HEK293 (cell line): ENCODE data around the gene RNF121.
A peak's percentile ranks its signal among the peaks of the same experiment; 100 is the strongest.

Experiments used
- BCL11B ChIP-seq: fragments of 450-650 bp; formaldehyde crosslinking; IDR thresholded peaks from 2 replicates; pipeline ENCODE4 v1.5.1; 2016; ENCODE audit warnings: low read depth, missing biosample characterization, missing genetic modification characterization
- CTCF ChIP-seq: fragments of 450-650 bp; formaldehyde crosslinking; IDR thresholded peaks from 2 replicates; pipeline ENCODE4 v1.5.1; 2016; ENCODE audit warnings: missing biosample characterization, missing genetic modification characterization
- GLI2 ChIP-seq: fragments of 450-650 bp; formaldehyde crosslinking; IDR thresholded peaks from 2 replicates; pipeline ENCODE4; 2017; ENCODE audit warnings: missing biosample characterization, missing genetic modification characterization, low read depth, borderline replicate concordance
- GLI4 ChIP-seq: fragments of 450-650 bp; formaldehyde crosslinking; IDR thresholded peaks from 2 replicates; pipeline ENCODE4 v1.5.1; 2016; ENCODE audit warnings: missing biosample characterization, missing genetic modification characterization
- HOXD13 ChIP-seq: sonication (generic); formaldehyde crosslinking; IDR thresholded peaks from 2 replicates; pipeline ENCODE4 v1.8.0; 2022; ENCODE audit warnings: missing genetic modification reagents, borderline replicate concordance
- PRDM1 ChIP-seq: fragments of 450-650 bp; formaldehyde crosslinking; IDR thresholded peaks from 2 replicates; pipeline ENCODE4; 2016; ENCODE audit warnings: missing biosample characterization, missing genetic modification characterization
- REPIN1 ChIP-seq: fragments of 450-650 bp; formaldehyde crosslinking; IDR thresholded peaks from 2 replicates; pipeline ENCODE4 v1.5.1; 2017; ENCODE audit warnings: missing biosample characterization, missing genetic modification characterization, low read depth
- SP7 ChIP-seq: fragments of 450-650 bp; formaldehyde crosslinking; IDR thresholded peaks from 2 replicates; pipeline ENCODE4 v1.5.1; 2016; ENCODE audit warnings: missing biosample characterization, missing genetic modification characterization
- ZBTB1 ChIP-seq: fragments of 450-650 bp; formaldehyde crosslinking; IDR thresholded peaks from 2 replicates; pipeline ENCODE4 v1.5.1; 2016; ENCODE audit warnings: missing biosample characterization, missing genetic modification characterization
- ZBTB21 ChIP-seq: fragments of 450-650 bp; formaldehyde crosslinking; IDR thresholded peaks from 2 replicates; pipeline ENCODE4 v1.5.1; 2017; ENCODE audit warnings: missing biosample characterization, missing genetic modification characterization
- ZEB2 ChIP-seq: fragments of 450-650 bp; formaldehyde crosslinking; IDR thresholded peaks from 2 replicates; pipeline ENCODE4 v1.5.1; 2016; ENCODE audit warnings: missing biosample characterization, missing genetic modification characterization
- ZFHX2 ChIP-seq: fragments of 450-650 bp; formaldehyde crosslinking; conservative IDR thresholded peaks from 2 replicates; pipeline ENCODE4 v1.5.1; 2016; ENCODE audit warnings: missing biosample characterization, missing genetic modification characterization
- ZNF174 ChIP-seq: fragments of 450-650 bp; formaldehyde crosslinking; IDR thresholded peaks from 2 replicates; pipeline ENCODE4 v1.5.0; 2017; ENCODE audit warnings: missing biosample characterization, mild to moderate bottlenecking, missing genetic modification characterization
- ZNF202 ChIP-seq: fragments of 450-650 bp; formaldehyde crosslinking; IDR thresholded peaks from 2 replicates; pipeline ENCODE4 v1.5.1; 2016; ENCODE audit warnings: missing biosample characterization, missing genetic modification characterization, borderline replicate concordance
- ZNF23 ChIP-seq: fragments of 450-650 bp; formaldehyde crosslinking; IDR thresholded peaks from 2 replicates; pipeline ENCODE4 v1.5.1; 2016; ENCODE audit warnings: missing biosample characterization, missing genetic modification characterization, borderline replicate concordance
- ZNF501 ChIP-seq: fragments of 450-650 bp; formaldehyde crosslinking; IDR thresholded peaks from 2 replicates; pipeline ENCODE4 v1.5.1; 2016; ENCODE audit warnings: missing biosample characterization, missing genetic modification characterization
- ZNF560 ChIP-seq: fragments of 450-650 bp; formaldehyde crosslinking; IDR thresholded peaks from 2 replicates; pipeline ENCODE4 v1.5.1; 2017; ENCODE audit warnings: missing biosample characterization, missing genetic modification characterization, borderline replicate concordance
- ZNF658 ChIP-seq: fragments of 450-650 bp; formaldehyde crosslinking; IDR thresholded peaks from 2 replicates; pipeline ENCODE4; 2016; ENCODE audit warnings: missing biosample characterization, missing genetic modification characterization
- ZNF701 ChIP-seq: fragments of 450-650 bp; formaldehyde crosslinking; IDR thresholded peaks from 2 replicates; pipeline ENCODE4 v1.5.1; 2016; ENCODE audit warnings: missing biosample characterization, missing genetic modification characterization
- ZNF791 ChIP-seq: fragments of 450-650 bp; formaldehyde crosslinking; IDR thresholded peaks from 2 replicates; pipeline ENCODE4 v1.5.1; 2016; ENCODE audit warnings: missing biosample characterization, missing genetic modification characterization
- ZNF792 ChIP-seq: fragments of 450-650 bp; formaldehyde crosslinking; IDR thresholded peaks from 2 replicates; pipeline ENCODE4 v1.5.1; 2016; ENCODE audit warnings: missing biosample characterization, missing genetic modification characterization
- ZXDB ChIP-seq: fragments of 450-650 bp; formaldehyde crosslinking; IDR thresholded peaks from 2 replicates; pipeline ENCODE4 v1.5.1; 2016; ENCODE audit warnings: missing biosample characterization, missing genetic modification characterization
- TF ChIP-seq, protein P1 (sequence below): fragments of 450-650 bp; formaldehyde crosslinking; IDR thresholded peaks from 2 replicates; pipeline ENCODE4 v1.5.1; 2016; ENCODE audit warnings: missing biosample characterization, missing genetic modification characterization
- TF ChIP-seq, protein P2 (sequence below): fragments of 450-650 bp; formaldehyde crosslinking; IDR thresholded peaks from 2 replicates; pipeline ENCODE4 v1.5.1; 2017; ENCODE audit warnings: missing biosample characterization, missing genetic modification characterization
- TF ChIP-seq, protein P3 (sequence below): fragments of 450-650 bp; formaldehyde crosslinking; conservative IDR thresholded peaks from 2 replicates; pipeline ENCODE4 v1.5.1; 2016; ENCODE audit warnings: low read depth, missing biosample characterization, missing genetic modification characterization
- TF ChIP-seq, protein P4 (sequence below): fragments of 450-650 bp; formaldehyde crosslinking; IDR thresholded peaks from 2 replicates; pipeline ENCODE4 v1.5.1; 2016; ENCODE audit warnings: missing biosample characterization, missing genetic modification characterization
- TF ChIP-seq, protein P5 (sequence below): fragments of 450-650 bp; formaldehyde crosslinking; IDR thresholded peaks from 2 replicates; pipeline ENCODE4 v1.5.1; 2017; ENCODE audit warnings: missing biosample characterization, missing genetic modification characterization

Gene RNF121

DNA sequence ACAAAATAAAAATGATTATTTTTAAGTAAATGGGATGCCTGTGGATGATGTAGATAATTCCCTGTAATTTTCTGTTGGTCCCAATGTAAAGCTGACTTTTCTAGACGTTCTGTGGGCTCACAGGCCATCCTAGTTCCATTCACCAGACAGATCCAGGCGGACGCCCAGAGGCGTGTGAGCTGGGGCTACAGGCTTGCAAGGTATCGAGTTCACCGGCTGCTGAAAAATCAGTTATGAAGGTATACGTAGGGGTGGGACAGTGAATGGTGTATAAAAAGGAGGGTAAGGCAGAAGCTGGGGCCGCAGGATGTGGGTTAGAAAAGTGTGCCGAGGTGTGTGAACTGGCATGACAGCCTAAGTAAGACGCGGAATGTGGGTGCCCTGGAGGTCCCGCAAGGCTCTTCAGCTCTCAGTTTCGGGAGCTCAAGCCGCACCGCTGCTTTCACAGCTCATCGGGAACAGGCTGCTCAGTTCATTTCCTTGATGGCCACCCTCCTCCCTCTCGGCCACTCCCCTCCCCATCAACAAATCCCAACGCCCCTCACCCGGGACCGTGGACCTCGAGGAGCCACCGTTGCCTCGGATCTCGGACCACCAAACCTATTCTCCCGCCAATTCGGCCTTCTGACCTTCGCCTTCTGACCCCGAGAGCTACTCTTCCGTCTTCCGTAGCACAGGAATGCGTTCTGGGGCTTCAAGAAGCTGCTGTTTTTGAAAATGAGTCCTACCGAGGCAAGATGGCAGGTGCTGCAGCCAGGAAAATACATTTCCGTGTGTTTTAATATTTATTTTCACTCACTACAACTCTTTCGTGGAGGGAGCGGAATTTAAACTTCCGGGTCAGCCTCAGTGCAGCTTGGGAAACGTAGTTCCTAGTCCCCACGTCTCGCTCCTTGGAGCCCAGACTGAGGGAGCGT is 768 bp upstream of the RNF121 start, which contains the start of gene XNDC1N (continued):
- TF ChIP-seq, protein P1, sequence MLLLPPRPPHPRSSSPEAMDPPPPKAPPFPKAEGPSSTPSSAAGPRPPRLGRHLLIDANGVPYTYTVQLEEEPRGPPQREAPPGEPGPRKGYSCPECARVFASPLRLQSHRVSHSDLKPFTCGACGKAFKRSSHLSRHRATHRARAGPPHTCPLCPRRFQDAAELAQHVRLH (tag by site-specific recombination): peak; percentile 60; the same call in 1 of the 2 replicates
- TF ChIP-seq ZNF174 (tag by site-specific recombination) (no peak), ZNF792 (tag by site-specific recombination) (no peak), ZBTB1 (tag by site-specific recombination) (no peak), ZNF791 (tag by site-specific recombination) (no peak), ZNF701 (no peak), ZNF23 (tag by site-specific recombination) (no peak), ZXDB (tag by site-specific recombination) (peak; percentile 92), HOXD13 (CRISPR knock-in tag) (no peak), ZNF560 (tag by site-specific recombination) (no peak), SP7 (tag by site-specific recombination) (0 out of 2 replicates have a peak, but pooled peaks have one; percentile 29), BCL11B (tag by site-specific recombination) (peak; percentile 83), ZBTB21 (tag by site-specific recombination) (peak; percentile 29; the same call in 1 of the 2 replicates), CTCF (no peak), PRDM1 (tag by site-specific recombination) (no peak), ZNF658 (tag by site-specific recombination) (no peak), ZFHX2 (tag by site-specific recombination) (no peak), ZNF202 (tag by site-specific recombination) (no peak), ZNF501 (tag by site-specific recombination) (no peak), ZEB2 (tag by site-specific recombination) (no peak), REPIN1 (no peak), GLI2 (tag by site-specific recombination) (no peak), GLI4 (tag by site-specific recombination) (no peak)
- TF ChIP-seq, protein P2, sequence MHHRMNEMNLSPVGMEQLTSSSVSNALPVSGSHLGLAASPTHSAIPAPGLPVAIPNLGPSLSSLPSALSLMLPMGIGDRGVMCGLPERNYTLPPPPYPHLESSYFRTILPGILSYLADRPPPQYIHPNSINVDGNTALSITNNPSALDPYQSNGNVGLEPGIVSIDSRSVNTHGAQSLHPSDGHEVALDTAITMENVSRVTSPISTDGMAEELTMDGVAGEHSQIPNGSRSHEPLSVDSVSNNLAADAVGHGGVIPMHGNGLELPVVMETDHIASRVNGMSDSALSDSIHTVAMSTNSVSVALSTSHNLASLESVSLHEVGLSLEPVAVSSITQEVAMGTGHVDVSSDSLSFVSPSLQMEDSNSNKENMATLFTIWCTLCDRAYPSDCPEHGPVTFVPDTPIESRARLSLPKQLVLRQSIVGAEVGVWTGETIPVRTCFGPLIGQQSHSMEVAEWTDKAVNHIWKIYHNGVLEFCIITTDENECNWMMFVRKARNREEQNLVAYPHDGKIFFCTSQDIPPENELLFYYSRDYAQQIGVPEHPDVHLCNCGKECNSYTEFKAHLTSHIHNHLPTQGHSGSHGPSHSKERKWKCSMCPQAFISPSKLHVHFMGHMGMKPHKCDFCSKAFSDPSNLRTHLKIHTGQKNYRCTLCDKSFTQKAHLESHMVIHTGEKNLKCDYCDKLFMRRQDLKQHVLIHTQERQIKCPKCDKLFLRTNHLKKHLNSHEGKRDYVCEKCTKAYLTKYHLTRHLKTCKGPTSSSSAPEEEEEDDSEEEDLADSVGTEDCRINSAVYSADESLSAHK (tag by site-specific recombination): no peak
- TF ChIP-seq, protein P3, sequence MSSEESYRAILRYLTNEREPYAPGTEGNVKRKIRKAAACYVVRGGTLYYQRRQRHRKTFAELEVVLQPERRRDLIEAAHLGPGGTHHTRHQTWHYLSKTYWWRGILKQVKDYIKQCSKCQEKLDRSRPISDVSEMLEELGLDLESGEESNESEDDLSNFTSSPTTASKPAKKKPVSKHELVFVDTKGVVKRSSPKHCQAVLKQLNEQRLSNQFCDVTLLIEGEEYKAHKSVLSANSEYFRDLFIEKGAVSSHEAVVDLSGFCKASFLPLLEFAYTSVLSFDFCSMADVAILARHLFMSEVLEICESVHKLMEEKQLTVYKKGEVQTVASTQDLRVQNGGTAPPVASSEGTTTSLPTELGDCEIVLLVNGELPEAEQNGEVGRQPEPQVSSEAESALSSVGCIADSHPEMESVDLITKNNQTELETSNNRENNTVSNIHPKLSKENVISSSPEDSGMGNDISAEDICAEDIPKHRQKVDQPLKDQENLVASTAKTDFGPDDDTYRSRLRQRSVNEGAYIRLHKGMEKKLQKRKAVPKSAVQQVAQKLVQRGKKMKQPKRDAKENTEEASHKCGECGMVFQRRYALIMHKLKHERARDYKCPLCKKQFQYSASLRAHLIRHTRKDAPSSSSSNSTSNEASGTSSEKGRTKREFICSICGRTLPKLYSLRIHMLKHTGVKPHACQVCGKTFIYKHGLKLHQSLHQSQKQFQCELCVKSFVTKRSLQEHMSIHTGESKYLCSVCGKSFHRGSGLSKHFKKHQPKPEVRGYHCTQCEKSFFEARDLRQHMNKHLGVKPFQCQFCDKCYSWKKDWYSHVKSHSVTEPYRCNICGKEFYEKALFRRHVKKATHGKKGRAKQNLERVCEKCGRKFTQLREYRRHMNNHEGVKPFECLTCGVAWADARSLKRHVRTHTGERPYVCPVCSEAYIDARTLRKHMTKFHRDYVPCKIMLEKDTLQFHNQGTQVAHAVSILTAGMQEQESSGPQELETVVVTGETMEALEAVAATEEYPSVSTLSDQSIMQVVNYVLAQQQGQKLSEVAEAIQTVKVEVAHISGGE (tag by site-specific recombination): peak; percentile 86
- TF ChIP-seq, protein P4, sequence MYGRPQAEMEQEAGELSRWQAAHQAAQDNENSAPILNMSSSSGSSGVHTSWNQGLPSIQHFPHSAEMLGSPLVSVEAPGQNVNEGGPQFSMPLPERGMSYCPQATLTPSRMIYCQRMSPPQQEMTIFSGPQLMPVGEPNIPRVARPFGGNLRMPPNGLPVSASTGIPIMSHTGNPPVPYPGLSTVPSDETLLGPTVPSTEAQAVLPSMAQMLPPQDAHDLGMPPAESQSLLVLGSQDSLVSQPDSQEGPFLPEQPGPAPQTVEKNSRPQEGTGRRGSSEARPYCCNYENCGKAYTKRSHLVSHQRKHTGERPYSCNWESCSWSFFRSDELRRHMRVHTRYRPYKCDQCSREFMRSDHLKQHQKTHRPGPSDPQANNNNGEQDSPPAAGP (tag by site-specific recombination): 0 out of 2 replicates have a peak, but pooled peaks have one; percentile 16
- TF ChIP-seq, protein P5, sequence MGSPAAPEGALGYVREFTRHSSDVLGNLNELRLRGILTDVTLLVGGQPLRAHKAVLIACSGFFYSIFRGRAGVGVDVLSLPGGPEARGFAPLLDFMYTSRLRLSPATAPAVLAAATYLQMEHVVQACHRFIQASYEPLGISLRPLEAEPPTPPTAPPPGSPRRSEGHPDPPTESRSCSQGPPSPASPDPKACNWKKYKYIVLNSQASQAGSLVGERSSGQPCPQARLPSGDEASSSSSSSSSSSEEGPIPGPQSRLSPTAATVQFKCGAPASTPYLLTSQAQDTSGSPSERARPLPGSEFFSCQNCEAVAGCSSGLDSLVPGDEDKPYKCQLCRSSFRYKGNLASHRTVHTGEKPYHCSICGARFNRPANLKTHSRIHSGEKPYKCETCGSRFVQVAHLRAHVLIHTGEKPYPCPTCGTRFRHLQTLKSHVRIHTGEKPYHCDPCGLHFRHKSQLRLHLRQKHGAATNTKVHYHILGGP: peak; percentile 21; the same call in 1 of the 2 replicates
